ENCODE data around the gene CCNO.

Gene CCNO

DNA sequence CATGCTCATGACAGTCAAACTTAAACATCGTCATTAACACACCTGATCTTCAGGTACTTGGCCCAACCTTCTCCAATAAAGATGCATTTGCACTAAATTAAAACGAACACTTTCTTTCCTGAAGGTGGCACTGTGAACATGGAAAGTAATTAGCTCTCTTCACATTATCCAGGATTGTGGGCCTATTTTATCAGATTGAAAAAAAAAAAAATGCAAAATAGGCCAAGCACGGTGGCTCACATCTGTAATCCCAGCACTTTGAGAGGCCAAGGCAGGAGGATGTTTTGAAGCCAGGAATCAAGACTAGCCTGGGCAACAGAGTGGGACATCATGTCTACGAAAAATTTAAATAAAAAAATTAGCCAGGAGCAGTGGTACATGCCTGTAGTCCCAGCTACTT lies 46.0 kb downstream of the CCNO start (continued):
- TF ChIP-seq ZEB2 (tag by site-specific recombination; IDR thresholded peaks at IDR 0.05): peak; percentile 60
- TF ChIP-seq, protein P1, sequence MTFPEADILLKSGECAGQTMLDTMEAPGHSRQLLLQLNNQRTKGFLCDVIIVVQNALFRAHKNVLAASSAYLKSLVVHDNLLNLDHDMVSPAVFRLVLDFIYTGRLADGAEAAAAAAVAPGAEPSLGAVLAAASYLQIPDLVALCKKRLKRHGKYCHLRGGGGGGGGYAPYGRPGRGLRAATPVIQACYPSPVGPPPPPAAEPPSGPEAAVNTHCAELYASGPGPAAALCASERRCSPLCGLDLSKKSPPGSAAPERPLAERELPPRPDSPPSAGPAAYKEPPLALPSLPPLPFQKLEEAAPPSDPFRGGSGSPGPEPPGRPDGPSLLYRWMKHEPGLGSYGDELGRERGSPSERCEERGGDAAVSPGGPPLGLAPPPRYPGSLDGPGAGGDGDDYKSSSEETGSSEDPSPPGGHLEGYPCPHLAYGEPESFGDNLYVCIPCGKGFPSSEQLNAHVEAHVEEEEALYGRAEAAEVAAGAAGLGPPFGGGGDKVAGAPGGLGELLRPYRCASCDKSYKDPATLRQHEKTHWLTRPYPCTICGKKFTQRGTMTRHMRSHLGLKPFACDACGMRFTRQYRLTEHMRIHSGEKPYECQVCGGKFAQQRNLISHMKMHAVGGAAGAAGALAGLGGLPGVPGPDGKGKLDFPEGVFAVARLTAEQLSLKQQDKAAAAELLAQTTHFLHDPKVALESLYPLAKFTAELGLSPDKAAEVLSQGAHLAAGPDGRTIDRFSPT (tag by site-specific recombination; IDR thresholded peaks at IDR 0.05): no peak
- TF ChIP-seq KLF8 (tag by site-specific recombination; IDR thresholded peaks at IDR 0.05): no peak
- no peak for TF ChIP-seq ZNF223 (tag by site-specific recombination; IDR thresholded peaks at IDR 0.05)
- no peak for TF ChIP-seq ZNF621 (tag by site-specific recombination; IDR thresholded peaks at IDR 0.05)
- TF ChIP-seq, protein P2, sequence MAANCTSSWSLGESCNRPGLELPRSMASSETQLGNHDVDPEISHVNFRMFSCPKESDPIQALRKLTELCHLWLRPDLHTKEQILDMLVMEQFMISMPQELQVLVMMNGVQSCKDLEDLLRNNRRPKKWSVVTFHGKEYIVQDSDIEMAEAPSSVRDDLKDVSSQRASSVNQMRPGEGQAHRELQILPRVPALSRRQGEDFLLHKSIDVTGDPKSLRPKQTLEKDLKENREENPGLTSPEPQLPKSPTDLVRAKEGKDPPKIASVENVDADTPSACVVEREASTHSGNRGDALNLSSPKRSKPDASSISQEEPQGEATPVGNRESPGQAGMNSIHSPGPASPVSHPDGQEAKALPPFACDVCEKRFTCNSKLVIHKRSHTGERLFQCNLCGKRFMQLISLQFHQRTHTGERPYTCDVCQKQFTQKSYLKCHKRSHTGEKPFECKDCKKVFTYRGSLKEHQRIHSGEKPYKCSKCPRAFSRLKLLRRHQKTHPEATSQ (tag by site-specific recombination; IDR thresholded peaks at IDR 0.05): no peak
- 0 out of 2 replicates have a peak, but pooled peaks have one; percentile 31 for TF ChIP-seq ZNF660 (tag by site-specific recombination; IDR thresholded peaks at IDR 0.05)
- TF ChIP-seq YY2 (tag by site-specific recombination; IDR thresholded peaks at IDR 0.05): no peak
- TF ChIP-seq, protein P3, sequence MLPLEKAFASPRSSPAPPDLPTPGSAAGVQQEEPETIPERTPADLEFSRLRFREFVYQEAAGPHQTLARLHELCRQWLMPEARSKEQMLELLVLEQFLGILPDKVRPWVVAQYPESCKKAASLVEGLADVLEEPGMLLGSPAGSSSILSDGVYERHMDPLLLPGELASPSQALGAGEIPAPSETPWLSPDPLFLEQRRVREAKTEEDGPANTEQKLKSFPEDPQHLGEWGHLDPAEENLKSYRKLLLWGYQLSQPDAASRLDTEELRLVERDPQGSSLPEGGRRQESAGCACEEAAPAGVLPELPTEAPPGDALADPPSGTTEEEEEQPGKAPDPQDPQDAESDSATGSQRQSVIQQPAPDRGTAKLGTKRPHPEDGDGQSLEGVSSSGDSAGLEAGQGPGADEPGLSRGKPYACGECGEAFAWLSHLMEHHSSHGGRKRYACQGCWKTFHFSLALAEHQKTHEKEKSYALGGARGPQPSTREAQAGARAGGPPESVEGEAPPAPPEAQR (tag by site-specific recombination; IDR thresholded peaks at IDR 0.05): no peak
- TF ChIP-seq KLF7 (tag by site-specific recombination; IDR thresholded peaks at IDR 0.05; ENCODE audit: borderline replicate concordance): no peak
- peak; percentile 74 for TF ChIP-seq ZNF654 (tag by site-specific recombination; IDR thresholded peaks at IDR 0.05; ENCODE audit: low read depth)
- TF ChIP-seq, protein P4, sequence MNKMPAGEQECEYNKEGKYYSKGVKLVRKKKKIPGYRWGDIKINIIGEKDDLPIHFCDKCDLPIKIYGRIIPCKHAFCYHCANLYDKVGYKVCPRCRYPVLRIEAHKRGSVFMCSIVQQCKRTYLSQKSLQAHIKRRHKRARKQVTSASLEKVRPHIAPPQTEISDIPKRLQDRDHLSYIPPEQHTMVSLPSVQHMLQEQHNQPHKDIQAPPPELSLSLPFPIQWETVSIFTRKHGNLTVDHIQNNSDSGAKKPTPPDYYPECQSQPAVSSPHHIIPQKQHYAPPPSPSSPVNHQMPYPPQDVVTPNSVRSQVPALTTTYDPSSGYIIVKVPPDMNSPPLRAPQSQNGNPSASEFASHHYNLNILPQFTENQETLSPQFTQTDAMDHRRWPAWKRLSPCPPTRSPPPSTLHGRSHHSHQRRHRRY (tag by site-specific recombination; IDR thresholded peaks at IDR 0.05): no peak
- TF ChIP-seq, protein P5, sequence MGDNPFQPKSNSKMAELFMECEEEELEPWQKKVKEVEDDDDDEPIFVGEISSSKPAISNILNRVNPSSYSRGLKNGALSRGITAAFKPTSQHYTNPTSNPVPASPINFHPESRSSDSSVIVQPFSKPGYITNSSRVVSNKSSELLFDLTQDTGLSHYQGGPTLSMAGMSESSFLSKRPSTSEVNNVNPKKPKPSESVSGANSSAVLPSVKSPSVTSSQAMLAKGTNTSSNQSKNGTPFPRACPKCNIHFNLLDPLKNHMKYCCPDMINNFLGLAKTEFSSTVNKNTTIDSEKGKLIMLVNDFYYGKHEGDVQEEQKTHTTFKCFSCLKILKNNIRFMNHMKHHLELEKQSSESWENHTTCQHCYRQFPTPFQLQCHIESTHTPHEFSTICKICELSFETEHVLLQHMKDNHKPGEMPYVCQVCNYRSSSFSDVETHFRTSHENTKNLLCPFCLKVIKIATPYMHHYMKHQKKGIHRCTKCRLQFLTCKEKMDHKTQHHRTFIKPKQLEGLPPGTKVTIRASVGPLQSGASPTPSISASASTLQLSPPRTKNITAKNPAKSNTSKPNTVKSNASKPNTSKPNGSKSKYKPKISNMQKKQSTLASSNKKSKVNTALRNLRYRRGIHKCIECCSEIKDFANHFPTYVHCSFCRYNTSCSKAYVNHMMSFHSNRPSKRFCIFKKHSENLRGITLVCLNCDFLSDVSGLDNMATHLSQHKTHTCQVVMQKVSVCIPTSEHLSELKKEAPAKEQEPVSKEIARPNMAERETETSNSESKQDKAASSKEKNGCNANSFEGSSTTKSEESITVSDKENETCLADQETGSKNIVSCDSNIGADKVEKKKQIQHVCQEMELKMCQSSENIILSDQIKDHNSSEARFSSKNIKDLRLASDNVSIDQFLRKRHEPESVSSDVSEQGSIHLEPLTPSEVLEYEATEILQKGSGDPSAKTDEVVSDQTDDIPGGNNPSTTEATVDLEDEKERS (tag by site-specific recombination; IDR thresholded peaks at IDR 0.05): no peak
- TF ChIP-seq ZNF830 (tag by site-specific recombination; IDR thresholded peaks at IDR 0.05; ENCODE audit: low read depth): no peak
- TF ChIP-seq ZNF221 (tag by site-specific recombination; IDR thresholded peaks at IDR 0.05; ENCODE audit: borderline replicate concordance): no peak
- TF ChIP-seq, protein P6, sequence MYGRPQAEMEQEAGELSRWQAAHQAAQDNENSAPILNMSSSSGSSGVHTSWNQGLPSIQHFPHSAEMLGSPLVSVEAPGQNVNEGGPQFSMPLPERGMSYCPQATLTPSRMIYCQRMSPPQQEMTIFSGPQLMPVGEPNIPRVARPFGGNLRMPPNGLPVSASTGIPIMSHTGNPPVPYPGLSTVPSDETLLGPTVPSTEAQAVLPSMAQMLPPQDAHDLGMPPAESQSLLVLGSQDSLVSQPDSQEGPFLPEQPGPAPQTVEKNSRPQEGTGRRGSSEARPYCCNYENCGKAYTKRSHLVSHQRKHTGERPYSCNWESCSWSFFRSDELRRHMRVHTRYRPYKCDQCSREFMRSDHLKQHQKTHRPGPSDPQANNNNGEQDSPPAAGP (tag by site-specific recombination; IDR thresholded peaks at IDR 0.05): no peak
- TF ChIP-seq ZNF311 (tag by site-specific recombination; IDR thresholded peaks at IDR 0.05; ENCODE audit: borderline replicate concordance): no peak
- TF ChIP-seq TRIM28 (IDR thresholded peaks at IDR 0.05; ENCODE audit: borderline replicate concordance, low read length): no peak
- TF ChIP-seq ZBTB17 (tag by site-specific recombination; IDR thresholded peaks at IDR 0.05): peak; percentile 74
- TF ChIP-seq, protein P7, sequence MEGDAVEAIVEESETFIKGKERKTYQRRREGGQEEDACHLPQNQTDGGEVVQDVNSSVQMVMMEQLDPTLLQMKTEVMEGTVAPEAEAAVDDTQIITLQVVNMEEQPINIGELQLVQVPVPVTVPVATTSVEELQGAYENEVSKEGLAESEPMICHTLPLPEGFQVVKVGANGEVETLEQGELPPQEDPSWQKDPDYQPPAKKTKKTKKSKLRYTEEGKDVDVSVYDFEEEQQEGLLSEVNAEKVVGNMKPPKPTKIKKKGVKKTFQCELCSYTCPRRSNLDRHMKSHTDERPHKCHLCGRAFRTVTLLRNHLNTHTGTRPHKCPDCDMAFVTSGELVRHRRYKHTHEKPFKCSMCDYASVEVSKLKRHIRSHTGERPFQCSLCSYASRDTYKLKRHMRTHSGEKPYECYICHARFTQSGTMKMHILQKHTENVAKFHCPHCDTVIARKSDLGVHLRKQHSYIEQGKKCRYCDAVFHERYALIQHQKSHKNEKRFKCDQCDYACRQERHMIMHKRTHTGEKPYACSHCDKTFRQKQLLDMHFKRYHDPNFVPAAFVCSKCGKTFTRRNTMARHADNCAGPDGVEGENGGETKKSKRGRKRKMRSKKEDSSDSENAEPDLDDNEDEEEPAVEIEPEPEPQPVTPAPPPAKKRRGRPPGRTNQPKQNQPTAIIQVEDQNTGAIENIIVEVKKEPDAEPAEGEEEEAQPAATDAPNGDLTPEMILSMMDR (tag by site-specific recombination; IDR thresholded peaks at IDR 0.05): no peak; the same call in 1 of the 2 replicates
- TF ChIP-seq, protein P8, sequence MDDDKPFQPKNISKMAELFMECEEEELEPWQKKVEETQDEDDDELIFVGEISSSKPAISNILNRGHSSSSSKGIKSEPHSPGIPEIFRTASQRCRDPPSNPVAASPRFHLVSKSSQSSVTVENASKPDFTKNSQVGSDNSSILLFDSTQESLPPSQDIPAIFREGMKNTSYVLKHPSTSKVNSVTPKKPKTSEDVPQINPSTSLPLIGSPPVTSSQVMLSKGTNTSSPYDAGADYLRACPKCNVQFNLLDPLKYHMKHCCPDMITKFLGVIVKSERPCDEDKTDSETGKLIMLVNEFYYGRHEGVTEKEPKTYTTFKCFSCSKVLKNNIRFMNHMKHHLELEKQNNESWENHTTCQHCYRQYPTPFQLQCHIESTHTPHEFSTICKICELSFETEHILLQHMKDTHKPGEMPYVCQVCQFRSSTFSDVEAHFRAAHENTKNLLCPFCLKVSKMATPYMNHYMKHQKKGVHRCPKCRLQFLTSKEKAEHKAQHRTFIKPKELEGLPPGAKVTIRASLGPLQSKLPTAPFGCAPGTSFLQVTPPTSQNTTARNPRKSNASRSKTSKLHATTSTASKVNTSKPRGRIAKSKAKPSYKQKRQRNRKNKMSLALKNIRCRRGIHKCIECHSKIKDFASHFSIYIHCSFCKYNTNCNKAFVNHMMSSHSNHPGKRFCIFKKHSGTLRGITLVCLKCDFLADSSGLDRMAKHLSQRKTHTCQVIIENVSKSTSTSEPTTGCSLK (tag by site-specific recombination; IDR thresholded peaks at IDR 0.05): no peak
- TF ChIP-seq, protein P9, sequence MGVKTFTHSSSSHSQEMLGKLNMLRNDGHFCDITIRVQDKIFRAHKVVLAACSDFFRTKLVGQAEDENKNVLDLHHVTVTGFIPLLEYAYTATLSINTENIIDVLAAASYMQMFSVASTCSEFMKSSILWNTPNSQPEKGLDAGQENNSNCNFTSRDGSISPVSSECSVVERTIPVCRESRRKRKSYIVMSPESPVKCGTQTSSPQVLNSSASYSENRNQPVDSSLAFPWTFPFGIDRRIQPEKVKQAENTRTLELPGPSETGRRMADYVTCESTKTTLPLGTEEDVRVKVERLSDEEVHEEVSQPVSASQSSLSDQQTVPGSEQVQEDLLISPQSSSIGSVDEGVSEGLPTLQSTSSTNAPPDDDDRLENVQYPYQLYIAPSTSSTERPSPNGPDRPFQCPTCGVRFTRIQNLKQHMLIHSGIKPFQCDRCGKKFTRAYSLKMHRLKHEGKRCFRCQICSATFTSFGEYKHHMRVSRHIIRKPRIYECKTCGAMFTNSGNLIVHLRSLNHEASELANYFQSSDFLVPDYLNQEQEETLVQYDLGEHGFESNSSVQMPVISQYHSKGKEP (tag by site-specific recombination; IDR thresholded peaks at IDR 0.05): no peak
- TF ChIP-seq ZNF473 (tag by site-specific recombination; IDR thresholded peaks at IDR 0.05): no peak
- no peak for TF ChIP-seq ZNF571 (tag by site-specific recombination; IDR thresholded peaks at IDR 0.05)

All from HEK293 (cell line).